K562 (cell line): ENCODE measurements around the gene WFIKKN2. TPM values are rescaled to one million over a fixed set of nuclear protein-coding genes. Genes with fewer than 3 reads are reported as not detected.

Experiments
- CBFB ChIP-seq: sonication (generic); formaldehyde crosslinking; IDR thresholded peaks from 2 replicates; pipeline ENCODE4 v1.4.0; 2020; ENCODE audit warnings: mild to moderate bottlenecking, missing genetic modification reagents
- CC2D1A ChIP-seq: fragments of 450-650 bp; IDR thresholded peaks from 2 replicates; pipeline ENCODE4 v1.6.1; 2017; ENCODE audit warnings: mild to moderate bottlenecking
- DLX4 ChIP-seq: fragments of 250-450 bp; sonication (Bioruptor Pico); IDR thresholded peaks from 2 replicates; pipeline ENCODE4 v1.6.1; 2021; ENCODE audit warnings: mild to moderate bottlenecking
- ELF1 ChIP-seq: fragments of 200-800 bp; sonication (Bioruptor generic); IDR thresholded peaks from 2 replicates; pipeline ENCODE4 v1.6.1; 2016; ENCODE audit warnings: missing genetic modification characterization, missing compliant biosample characterization
- ELF4 ChIP-seq: fragments of 450-650 bp; formaldehyde crosslinking; IDR thresholded peaks from 2 replicates; pipeline ENCODE4 v1.4.0; 2022; ENCODE audit warnings: missing genetic modification characterization
- EP300 ChIP-seq: IDR thresholded peaks from 2 replicates; pipeline ENCODE4 v1.6.1; 2012; ENCODE audit warnings: low read length, improper control_type of control experiment
- HEY1 ChIP-seq: fragments of 250-450 bp; sonication (Bioruptor Pico); IDR thresholded peaks from 2 replicates; pipeline ENCODE4 v1.5.0; 2020; ENCODE audit warnings: mild to moderate bottlenecking, moderate library complexity, borderline replicate concordance
- HMGN3 ChIP-seq: IDR thresholded peaks from 2 replicates; pipeline ENCODE4 v1.6.1; 2011; ENCODE audit warnings: borderline replicate concordance, low read depth, mild to moderate bottlenecking, mixed read lengths, low read length; ENCODE audit not compliant: insufficient read length; ENCODE audit errors: extremely low read depth
- PML ChIP-seq: IDR thresholded peaks from 2 replicates; pipeline ENCODE4 v1.6.1; 2012; ENCODE audit warnings: low read length, inconsistent platforms
- POLR2H ChIP-seq: IDR thresholded peaks from 2 replicates; pipeline ENCODE4 v1.6.1; 2016; ENCODE audit warnings: missing genetic modification characterization, low read depth, mild to moderate bottlenecking, control low read depth, missing compliant biosample characterization, moderate library complexity
- RBM14 ChIP-seq: fragments of 200-400 bp; formaldehyde crosslinking; IDR thresholded peaks from 2 replicates; pipeline ENCODE4 v1.6.1; 2018; ENCODE audit warnings: low read depth, mild to moderate bottlenecking, low read length, moderate library complexity, borderline replicate concordance; ENCODE audit not compliant: insufficient read depth
- SMARCB1 ChIP-seq: IDR thresholded peaks from 2 replicates; pipeline ENCODE4 v1.6.1; 2011; ENCODE audit warnings: improper control_type of control experiment, low read depth; ENCODE audit not compliant: insufficient read length
- TFAM ChIP-seq: fragments of 250-450 bp; sonication (Bioruptor Pico); conservative IDR thresholded peaks from 2 replicates; pipeline ENCODE4 v1.5.0; 2021; ENCODE audit warnings: mild to moderate bottlenecking, moderate library complexity
- TRIM25 ChIP-seq: fragments of 450-650 bp; IDR thresholded peaks from 2 replicates; pipeline ENCODE4 v1.7.0; 2016; ENCODE audit warnings: borderline replicate concordance
- U2AF1 ChIP-seq: fragments of 200-400 bp; formaldehyde crosslinking; optimal IDR thresholded peaks from 2 replicates; pipeline ENCODE3; 2017; ENCODE audit warnings: mild to moderate bottlenecking, low read depth, low read length, moderate library complexity
- ZFP36 ChIP-seq: fragments of 150-350 bp; IDR thresholded peaks from 2 replicates; pipeline ENCODE4 v1.6.1; 2018; ENCODE audit warnings: low read length, low read depth; ENCODE audit not compliant: partially characterized antibody
- ZNF24 ChIP-seq: fragments of 450-650 bp; IDR thresholded peaks from 2 replicates; pipeline ENCODE4 v1.6.1; 2016
- ZNF431 ChIP-seq: sonication (generic); formaldehyde crosslinking; IDR thresholded peaks from 2 replicates; pipeline ENCODE4 v1.8.0; 2022; ENCODE audit warnings: mild to moderate bottlenecking, missing genetic modification reagents
- ZSCAN32 ChIP-seq: fragments of 450-650 bp; formaldehyde crosslinking; IDR thresholded peaks from 2 replicates; pipeline ENCODE4 v1.4.0; 2020; ENCODE audit warnings: mild to moderate bottlenecking, moderate library complexity
- polyA plus RNA-seq, 8 experiments: library from polyadenylated mRNA; depleted of rRNA in 4 of 8; stranded (reverse) in 5 of 8; unstranded in 3 of 8; fragments of >200 nt; fragmentation: Nextera tagmentation in 2 of 8; fragmentation: Illumina TruSeq in 1 of 8; extraction: Ambion mirVana in 2 of 8; extraction: Trizol in 1 of 8; gene quantifications; 2 replicates each; pipeline versions ENCODE4 v1.2.1 to v1.2.3, GENCODE V29; 2011 to 2014; ENCODE audit warnings: inconsistent platforms in 1 of 8, missing spikeins in 1 of 8
- total RNA-seq, 7 experiments: library from RNA; depleted of rRNA in 6 of 7; stranded (reverse); fragments of >200 nt in 6 of 7; fragmentation: Illumina TruSeq in 2 of 7; extraction: Trizol in 2 of 7; gene quantifications; 2 replicates each; pipeline versions ENCODE4 v1.2.1 to v1.2.3, GENCODE V29; 2011 to 2021; ENCODE audit warnings: low replicate concordance in 1 of 7
- TF ChIP-seq, protein P1 (sequence below): fragments of 450-650 bp; formaldehyde crosslinking; IDR thresholded peaks from 2 replicates; pipeline ENCODE4 v1.4.0; 2020; ENCODE audit warnings: mild to moderate bottlenecking
- TF ChIP-seq, protein P2 (sequence below): sonication (generic); formaldehyde crosslinking; IDR thresholded peaks from 2 replicates; pipeline ENCODE4 v1.8.1; 2023; ENCODE audit warnings: mild to moderate bottlenecking, missing genetic modification reagents

Gene WFIKKN2
- total and polyA plus RNA-seq, 9 of the 15 experiments (the other 6 are each of a cell fraction or from before 2014, with no cell fraction given): 0.07 TPM; not detected in 8

GRCh38 chr17:50867363-50868139, 32.2 kb downstream of the WFIKKN2 start (continued):
- TF ChIP-seq, protein P1, sequence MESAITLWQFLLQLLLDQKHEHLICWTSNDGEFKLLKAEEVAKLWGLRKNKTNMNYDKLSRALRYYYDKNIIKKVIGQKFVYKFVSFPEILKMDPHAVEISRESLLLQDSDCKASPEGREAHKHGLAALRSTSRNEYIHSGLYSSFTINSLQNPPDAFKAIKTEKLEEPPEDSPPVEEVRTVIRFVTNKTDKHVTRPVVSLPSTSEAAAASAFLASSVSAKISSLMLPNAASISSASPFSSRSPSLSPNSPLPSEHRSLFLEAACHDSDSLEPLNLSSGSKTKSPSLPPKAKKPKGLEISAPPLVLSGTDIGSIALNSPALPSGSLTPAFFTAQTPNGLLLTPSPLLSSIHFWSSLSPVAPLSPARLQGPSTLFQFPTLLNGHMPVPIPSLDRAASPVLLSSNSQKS (CRISPR knock-in tag): no peak
- TF ChIP-seq CBFB (CRISPR knock-in tag): no peak
- no peak for TF ChIP-seq ZSCAN32 (CRISPR knock-in tag)
- TF ChIP-seq EP300: no peak
- no peak for TF ChIP-seq ZFP36
- TF ChIP-seq ZNF24: peak; percentile 94
- TF ChIP-seq TRIM25: no peak
- TF ChIP-seq RBM14: no peak
- no peak for TF ChIP-seq HEY1 (CRISPR knock-in tag)
- no peak for TF ChIP-seq ZNF431 (CRISPR knock-in tag)
- TF ChIP-seq SMARCB1: no peak
- no peak for TF ChIP-seq HMGN3
- TF ChIP-seq TFAM: no peak
- TF ChIP-seq, protein P2, sequence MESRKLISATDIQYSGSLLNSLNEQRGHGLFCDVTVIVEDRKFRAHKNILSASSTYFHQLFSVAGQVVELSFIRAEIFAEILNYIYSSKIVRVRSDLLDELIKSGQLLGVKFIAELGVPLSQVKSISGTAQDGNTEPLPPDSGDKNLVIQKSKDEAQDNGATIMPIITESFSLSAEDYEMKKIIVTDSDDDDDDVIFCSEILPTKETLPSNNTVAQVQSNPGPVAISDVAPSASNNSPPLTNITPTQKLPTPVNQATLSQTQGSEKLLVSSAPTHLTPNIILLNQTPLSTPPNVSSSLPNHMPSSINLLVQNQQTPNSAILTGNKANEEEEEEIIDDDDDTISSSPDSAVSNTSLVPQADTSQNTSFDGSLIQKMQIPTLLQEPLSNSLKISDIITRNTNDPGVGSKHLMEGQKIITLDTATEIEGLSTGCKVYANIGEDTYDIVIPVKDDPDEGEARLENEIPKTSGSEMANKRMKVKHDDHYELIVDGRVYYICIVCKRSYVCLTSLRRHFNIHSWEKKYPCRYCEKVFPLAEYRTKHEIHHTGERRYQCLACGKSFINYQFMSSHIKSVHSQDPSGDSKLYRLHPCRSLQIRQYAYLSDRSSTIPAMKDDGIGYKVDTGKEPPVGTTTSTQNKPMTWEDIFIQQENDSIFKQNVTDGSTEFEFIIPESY (CRISPR knock-in tag): 0 out of 2 replicates have a peak, but pooled peaks have one; percentile 34
- TF ChIP-seq DLX4 (CRISPR knock-in tag): no peak
- peak; percentile 93 for TF ChIP-seq ELF1 (tag)
- TF ChIP-seq ELF4: peak; percentile 71; the same call in 1 of the 2 replicates
- TF ChIP-seq PML: no peak
- peak; percentile 70 for TF ChIP-seq POLR2H (tag)
- no peak for TF ChIP-seq CC2D1A
- no peak for TF ChIP-seq U2AF1
